Gastrocnemius medialis (tissue), 4 donors: ENCODE results near the gene SSTR5. TPM values are rescaled to one million over a fixed set of nuclear protein-coding genes. Genes with fewer than 3 reads are reported as not detected.

Experiments
- ATAC-seq, 2 donors: fragments of 150-250 bp; one replicate each; pipeline ENCODE4 v1.9.1; 2016
- DNase-seq, 2 donors: peaks; one replicate each; pipeline ENCODE4 v3.0.0-alpha.2; 2019
- H3K27ac ChIP-seq, 4 donors: fragments of 200-600 bp; sonication (generic); 1 replicate in 1 of 4; 2 replicates in 3 of 4; pipeline ENCODE4 v1.5.1; 2016 to 2018; ENCODE audit warnings: mild to moderate bottlenecking in 2 of 4, moderate library complexity in 1 of 4
- H3K27me3 ChIP-seq, 3 donors: fragments of 200-600 bp; sonication (generic) in 2 of 3; 1 replicate in 1 of 3; 2 replicates in 2 of 3; pipeline versions ENCODE4 v1.5.1 to v1.6.0; 2016 to 2019; ENCODE audit warnings: mild to moderate bottlenecking in 1 of 3, moderate library complexity in 1 of 3
- H3K36me3 ChIP-seq, 2 donors: fragments of 200-600 bp; sonication (generic) in 1 of 2; one replicate each; pipeline ENCODE4 v1.5.1; 2017 to 2018
- H3K4me1 ChIP-seq, 2 donors: fragments of 200-600 bp; sonication (generic) in 1 of 2; one replicate each; pipeline ENCODE4 v1.5.1; 2016 to 2017; ENCODE audit warnings: mild to moderate bottlenecking in 2 of 2
- H3K4me3 ChIP-seq, 4 donors: fragments of 200-600 bp; sonication (generic) in 3 of 4; 1 replicate in 1 of 4; 2 replicates in 3 of 4; pipeline ENCODE4 v1.5.1; 2016 to 2019; ENCODE audit warnings: mild to moderate bottlenecking in 2 of 4
- H3K9me3 ChIP-seq, 3 donors: fragments of 200-600 bp; sonication (generic) in 2 of 3; 1 replicate in 1 of 3; 2 replicates in 2 of 3; pipeline ENCODE4 v1.5.1; 2016 to 2019
- POLR2A ChIP-seq, 2 donors: fragments of 450-650 bp; IDR thresholded peaks; one replicate each; pipeline ENCODE4 v1.6.1; 2017; ENCODE audit warnings: antibody characterized with exemption in 2 of 2, mild to moderate bottlenecking in 2 of 2, moderate library complexity in 2 of 2
- in situ Hi-C, 4 donors: fragments of 200-750 bp; cut with MboI; loops; one replicate each; pipeline versions ENCODE4 v1.15.0 to v1.8.0; 2017; ENCODE audit warnings: low sequenced_read_pairs in 4 of 4
- intact Hi-C: fragments of 100-400 bp; cut with DNase I; formaldehyde crosslinking; loops from one replicate; pipeline ENCODE4 v1.15.1; 2023; ENCODE audit warnings: low total_unique reads
- total RNA-seq, 4 donors: library from RNA; depleted of rRNA; stranded (reverse); fragments of >200 nt; gene quantifications; one replicate each; pipeline versions ENCODE4 v1.1.0 to v1.2.3, GENCODE V29; 2016
- TF ChIP-seq, protein P1 (sequence below), 5 experiments: fragments of 450-650 bp in 3 of 5; fragments of 200-600 bp in 2 of 5; sonication (generic) in 2 of 5; IDR thresholded peaks in 4 of 5; conservative IDR thresholded peaks in 1 of 5; 1 replicate in 4 of 5; 2 replicates in 1 of 5; pipeline ENCODE4 v1.5.1; 2016 to 2019; ENCODE audit warnings: antibody characterized with exemption in 5 of 5, mild to moderate bottlenecking in 3 of 5, moderate library complexity in 3 of 5

Gene SSTR5
- total RNA-seq, 4 donors from 2014 or later: 0.24 to 1.3 (median 0.33) TPM; not detected in 1

DNA sequence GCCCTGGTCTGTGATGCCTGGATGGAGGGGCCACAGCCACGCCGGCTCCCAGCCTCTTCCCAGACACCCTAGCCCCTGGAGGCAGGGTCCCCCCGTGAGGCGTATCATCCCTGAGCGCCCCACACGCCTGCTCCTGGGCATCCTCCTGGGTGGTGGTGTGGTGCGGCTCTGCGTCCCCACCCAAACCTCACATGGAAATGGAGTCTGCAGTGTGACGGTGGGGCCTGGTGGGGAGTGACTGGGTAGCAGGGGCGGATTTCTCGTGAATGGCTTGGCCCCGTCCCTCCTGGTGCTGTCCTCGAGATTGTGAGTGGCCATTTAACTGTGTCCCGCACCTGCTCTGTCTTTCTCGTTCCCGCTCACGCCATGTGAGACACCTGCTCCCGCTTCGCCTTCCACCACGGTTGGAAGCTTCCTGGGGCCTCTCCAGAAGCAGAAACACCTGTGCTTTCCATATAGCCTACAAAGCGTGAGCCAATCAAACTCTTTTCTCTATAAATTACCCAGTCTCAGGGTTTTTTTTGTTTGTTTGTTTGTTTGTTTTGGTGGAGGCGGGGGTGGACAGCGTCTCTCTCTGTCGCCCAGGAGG lies 5.9 kb upstream of the SSTR5 start:
- TF ChIP-seq POLR2A (IDR thresholded peaks at IDR 0.05): no peak
- TF ChIP-seq, protein P1, sequence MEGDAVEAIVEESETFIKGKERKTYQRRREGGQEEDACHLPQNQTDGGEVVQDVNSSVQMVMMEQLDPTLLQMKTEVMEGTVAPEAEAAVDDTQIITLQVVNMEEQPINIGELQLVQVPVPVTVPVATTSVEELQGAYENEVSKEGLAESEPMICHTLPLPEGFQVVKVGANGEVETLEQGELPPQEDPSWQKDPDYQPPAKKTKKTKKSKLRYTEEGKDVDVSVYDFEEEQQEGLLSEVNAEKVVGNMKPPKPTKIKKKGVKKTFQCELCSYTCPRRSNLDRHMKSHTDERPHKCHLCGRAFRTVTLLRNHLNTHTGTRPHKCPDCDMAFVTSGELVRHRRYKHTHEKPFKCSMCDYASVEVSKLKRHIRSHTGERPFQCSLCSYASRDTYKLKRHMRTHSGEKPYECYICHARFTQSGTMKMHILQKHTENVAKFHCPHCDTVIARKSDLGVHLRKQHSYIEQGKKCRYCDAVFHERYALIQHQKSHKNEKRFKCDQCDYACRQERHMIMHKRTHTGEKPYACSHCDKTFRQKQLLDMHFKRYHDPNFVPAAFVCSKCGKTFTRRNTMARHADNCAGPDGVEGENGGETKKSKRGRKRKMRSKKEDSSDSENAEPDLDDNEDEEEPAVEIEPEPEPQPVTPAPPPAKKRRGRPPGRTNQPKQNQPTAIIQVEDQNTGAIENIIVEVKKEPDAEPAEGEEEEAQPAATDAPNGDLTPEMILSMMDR (IDR thresholded peaks at IDR 0.05 in 4 of 5, conservative IDR thresholded peaks at IDR 0.05 in 1 of 5): no peak
- ATAC-seq (no peak), DNase-seq (no peak)
- Histone ChIP-seq H3K4me1 (no peaks in the 10 kb centered on the region), H3K9me3 (no peaks in the 10 kb centered on the region), H3K27me3 (peaks cover 58 to 73% (median 61%) of the 10 kb centered on the region in 3 donors), H3K4me3 (no peak overlapping the region), H3K27ac (no peak overlapping the region), H3K36me3 (no peaks in the 10 kb centered on the region)
- intact Hi-C loops: no loop called here
- in situ Hi-C loops: loop anchor here in 1 of 4 donors (25.0 kb wide), 1 partner anchor 254 kb away; the partner anchor contains the start of gene GNG13

DNA sequence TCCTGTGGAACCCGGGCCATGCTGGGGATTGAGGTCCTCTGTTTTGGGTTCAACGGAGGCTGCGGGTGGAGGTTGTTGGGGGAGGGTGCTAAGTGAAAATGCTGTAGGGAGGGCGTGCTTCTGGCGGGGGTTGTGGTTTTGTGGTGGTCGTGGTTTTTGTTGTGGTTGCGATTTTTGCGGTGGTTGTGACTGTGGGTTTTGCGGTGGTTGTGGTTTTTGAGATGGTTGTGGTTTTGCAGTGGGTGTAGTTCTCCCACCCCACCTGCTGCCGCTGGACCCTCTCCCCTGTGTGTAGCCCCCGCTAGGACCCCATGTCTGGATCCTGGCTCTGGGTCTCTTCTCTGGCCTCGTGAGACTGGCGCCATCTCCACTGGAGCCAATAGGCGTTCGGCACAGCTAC lies 4.9 kb upstream of the SSTR5 start:
- H3K36me3 ChIP-seq: no peaks in the 10 kb centered on the region
- no peaks in the 10 kb centered on the region for H3K4me1 ChIP-seq
- no peak for TF ChIP-seq POLR2A (IDR thresholded peaks at IDR 0.05)
- TF ChIP-seq, protein P1 (IDR thresholded peaks at IDR 0.05 in 4 of 5, conservative IDR thresholded peaks at IDR 0.05 in 1 of 5): no peak
- peaks cover 67 to 80% (median 68%) of the 10 kb centered on the region in 3 donors for H3K27me3 ChIP-seq
- no peaks in the 10 kb centered on the region for H3K9me3 ChIP-seq
- H3K27ac ChIP-seq: no peak overlapping the region
- no peak for ATAC-seq
- no peak overlapping the region for H3K4me3 ChIP-seq
- intact Hi-C loops (no loop called here), in situ Hi-C loops (loop anchor here in 1 of 4 donors (25.0 kb wide), 1 partner anchor 255 kb away; the partner anchor contains the start of gene GNG13)
- DNase-seq: no peak

DNA sequence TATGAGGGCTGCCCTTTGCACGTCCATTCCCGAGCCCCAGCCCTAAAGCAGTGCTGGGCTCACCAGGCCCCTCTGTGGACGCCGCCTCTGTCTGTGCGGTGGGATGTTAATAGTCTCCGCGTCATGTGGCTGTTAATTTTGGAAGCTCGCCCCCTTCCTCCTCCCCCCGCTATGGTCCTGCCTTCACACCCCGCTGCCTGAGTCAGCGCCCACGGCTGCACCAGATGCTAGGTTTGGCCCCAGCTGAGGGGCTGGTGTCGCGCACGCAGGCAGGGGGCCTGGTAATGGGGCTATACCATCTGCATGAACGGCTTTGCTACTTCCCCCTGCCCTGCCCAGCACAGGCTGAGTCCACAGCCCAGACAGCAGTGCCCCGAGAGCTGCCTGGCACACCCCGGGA lies 4.1 kb upstream of the SSTR5 start:
- H3K27ac ChIP-seq: no peak overlapping the region
- intact Hi-C loops (no loop called here), in situ Hi-C loops (loop anchor here in 1 of 4 donors (25.0 kb wide), 1 partner anchor 256 kb away; the partner anchor contains the start of gene GNG13)
- DNase-seq (no peak), ATAC-seq (no peak)
- no peaks in the 10 kb centered on the region for H3K9me3 ChIP-seq
- H3K4me3 ChIP-seq: no peak overlapping the region
- peaks cover 74 to 87% (median 74%) of the 10 kb centered on the region in 3 donors for H3K27me3 ChIP-seq
- no peak for TF ChIP-seq POLR2A (IDR thresholded peaks at IDR 0.05)
- TF ChIP-seq, protein P1 (IDR thresholded peaks at IDR 0.05 in 4 of 5, conservative IDR thresholded peaks at IDR 0.05 in 1 of 5): no peak
- no peaks in the 10 kb centered on the region for H3K4me1 ChIP-seq
- no peaks in the 10 kb centered on the region for H3K36me3 ChIP-seq

DNA sequence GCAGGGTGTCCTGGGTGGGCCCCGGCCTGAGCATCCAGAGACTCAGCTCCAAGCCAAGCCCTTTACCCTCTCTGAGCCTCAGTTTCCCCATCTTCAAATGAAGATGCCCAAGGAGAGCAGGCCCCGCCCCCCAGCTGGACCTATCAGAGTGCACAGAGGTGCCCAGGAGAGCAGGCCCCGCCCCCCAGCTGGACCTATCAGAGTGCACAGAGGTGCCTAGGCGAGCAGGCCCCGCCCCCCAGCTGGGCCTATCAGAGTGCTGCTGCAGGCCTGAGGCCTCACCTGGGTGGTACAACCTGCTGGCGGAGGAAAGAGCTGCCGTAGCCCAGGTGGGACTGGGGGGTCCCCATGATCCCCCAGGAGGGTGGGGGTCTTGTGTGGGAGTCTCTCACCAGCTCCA lies 3.4 kb upstream of the SSTR5 start:
- TF ChIP-seq, protein P1 (IDR thresholded peaks at IDR 0.05 in 4 of 5, conservative IDR thresholded peaks at IDR 0.05 in 1 of 5): no peak
- no peak for TF ChIP-seq POLR2A (IDR thresholded peaks at IDR 0.05)
- H3K4me1 ChIP-seq: no peaks in the 10 kb centered on the region
- H3K4me3 ChIP-seq: no peak overlapping the region
- H3K36me3 ChIP-seq: no peaks in the 10 kb centered on the region
- no peak overlapping the region for H3K27ac ChIP-seq
- H3K9me3 ChIP-seq: no peaks in the 10 kb centered on the region
- DNase-seq (no peak), ATAC-seq (no peak)
- in situ Hi-C loops (loop anchor here in 1 of 4 donors (25.0 kb wide), 1 partner anchor 257 kb away; the partner anchor contains the start of gene GNG13), intact Hi-C loops (no loop called here)
- H3K27me3 ChIP-seq: peaks cover 79 to 93% (median 79%) of the 10 kb centered on the region in 3 donors
